Renal pelvis (tissue), 4 donors: Measurements from ENCODE around the gene SEPTIN12. TPM values are rescaled to one million over a fixed set of nuclear protein-coding genes. Genes with fewer than 3 reads are reported as not detected.
"Not testable (repeated sequence)": the region's sequence is repeated elsewhere in the genome, so short reads cannot be mapped to it uniquely, and the experiment has no call there.

Experiments used
- DNase-seq: peaks from one replicate; pipeline ENCODE4 v3.0.0-alpha.2; 2013
- polyA plus RNA-seq, 3 donors: library from polyadenylated mRNA; unstranded; fragments of 120-200 nt; gene quantifications; one replicate each; pipeline ENCODE4 v1.2.1, GENCODE V29; 2013; ENCODE audit not compliant: insufficient read length in 3 of 3

Gene SEPTIN12
- polyA plus RNA-seq, 3 donors: 12.0 TPM; not detected in 2

GRCh38 chr16:4754865-4755264 is 33.3 kb downstream of the SEPTIN12 start:
- DNase-seq: no peak

DNA sequence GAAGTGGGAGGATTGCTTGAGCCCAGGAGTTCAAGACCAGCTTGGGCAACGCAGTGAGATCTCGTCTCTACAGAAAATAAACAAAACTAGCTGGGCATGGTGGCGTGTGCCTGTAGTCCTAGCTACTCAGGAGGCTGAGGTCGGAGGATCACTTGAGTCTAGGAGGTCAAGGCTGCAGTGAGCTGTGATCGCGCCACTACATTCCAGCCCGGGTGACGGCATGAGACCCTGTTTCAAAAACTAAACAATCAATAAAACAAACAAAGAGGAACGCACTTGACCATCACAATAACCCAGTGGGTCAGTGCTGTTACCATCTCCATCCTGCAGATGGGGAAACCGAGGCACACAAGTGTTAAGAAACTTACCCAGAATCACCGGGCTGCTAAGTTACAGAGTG is 34.9 kb downstream of the SEPTIN12 start:
- no peak for DNase-seq

DNA sequence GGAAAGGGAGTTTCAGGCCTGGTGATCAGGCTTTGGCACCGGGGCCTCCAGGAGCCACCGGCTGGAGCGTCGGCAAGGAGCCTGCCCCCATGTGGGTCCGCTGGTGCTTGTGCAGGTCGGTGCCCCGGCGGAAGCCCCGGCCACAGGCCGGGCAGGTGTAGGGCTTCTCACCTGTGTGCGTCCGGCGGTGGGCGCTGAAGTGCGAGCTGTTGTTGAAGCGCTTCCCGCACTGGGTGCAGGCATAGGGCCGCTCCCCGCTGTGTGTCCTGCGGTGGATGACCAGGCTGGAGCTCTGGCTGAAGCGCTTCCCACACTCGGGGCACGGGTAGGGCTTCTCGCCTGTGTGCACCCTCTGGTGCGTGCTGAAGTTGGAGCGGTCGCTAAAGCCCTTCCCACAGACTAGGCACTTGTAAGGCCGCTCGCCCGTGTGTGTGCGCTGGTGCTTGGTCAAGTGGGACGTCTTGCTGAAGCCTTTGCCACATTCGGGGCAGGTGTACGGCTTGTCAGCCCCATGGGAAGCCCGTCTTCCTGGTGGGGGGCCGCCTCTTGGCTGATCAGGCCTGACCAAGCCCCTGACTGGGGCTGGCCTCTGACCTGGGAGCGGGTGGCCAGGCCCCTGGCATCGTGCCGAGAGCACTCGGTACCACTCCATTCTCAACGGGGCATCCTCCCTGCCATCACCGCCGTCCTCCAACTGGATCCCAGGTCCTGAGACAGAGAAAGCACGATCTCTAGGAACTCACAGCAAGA is 35.6 kb downstream of the SEPTIN12 start:
- DNase-seq: no peak

GRCh38 chr16:4750896-4751295 is 37.2 kb downstream of the SEPTIN12 start:
- no peak for DNase-seq

DNA sequence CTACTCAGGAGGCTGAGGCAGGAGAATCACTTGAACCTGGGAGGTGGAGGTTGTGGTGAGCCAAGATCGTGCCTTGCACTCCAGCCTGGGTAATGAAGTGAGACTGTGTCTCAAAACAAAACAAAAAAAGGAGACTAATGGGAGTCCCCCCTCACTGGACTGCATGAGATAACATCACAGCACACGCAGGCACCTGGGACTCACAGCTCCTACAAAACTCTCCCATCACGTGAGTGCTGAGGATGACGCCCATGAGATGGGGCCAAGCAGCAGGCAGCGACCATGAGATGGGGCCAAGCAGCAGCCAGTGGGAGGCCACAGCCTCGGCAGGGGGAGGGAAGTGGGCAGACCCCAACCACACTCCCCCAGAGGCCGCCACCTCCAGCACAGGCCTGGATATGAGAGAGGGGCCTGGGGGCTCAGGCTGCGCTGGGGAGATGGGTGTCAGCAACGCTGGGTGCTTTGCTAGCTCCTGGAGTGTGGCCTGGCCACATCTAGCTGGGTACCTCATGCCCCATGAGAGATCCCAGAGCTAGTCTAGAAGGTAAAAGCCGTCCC is 38.4 kb downstream of the SEPTIN12 start:
- DNase-seq: no peak

GRCh38 chr16:4748682-4749411 is 39.3 kb downstream of the SEPTIN12 start:
- DNase-seq: no peak

DNA sequence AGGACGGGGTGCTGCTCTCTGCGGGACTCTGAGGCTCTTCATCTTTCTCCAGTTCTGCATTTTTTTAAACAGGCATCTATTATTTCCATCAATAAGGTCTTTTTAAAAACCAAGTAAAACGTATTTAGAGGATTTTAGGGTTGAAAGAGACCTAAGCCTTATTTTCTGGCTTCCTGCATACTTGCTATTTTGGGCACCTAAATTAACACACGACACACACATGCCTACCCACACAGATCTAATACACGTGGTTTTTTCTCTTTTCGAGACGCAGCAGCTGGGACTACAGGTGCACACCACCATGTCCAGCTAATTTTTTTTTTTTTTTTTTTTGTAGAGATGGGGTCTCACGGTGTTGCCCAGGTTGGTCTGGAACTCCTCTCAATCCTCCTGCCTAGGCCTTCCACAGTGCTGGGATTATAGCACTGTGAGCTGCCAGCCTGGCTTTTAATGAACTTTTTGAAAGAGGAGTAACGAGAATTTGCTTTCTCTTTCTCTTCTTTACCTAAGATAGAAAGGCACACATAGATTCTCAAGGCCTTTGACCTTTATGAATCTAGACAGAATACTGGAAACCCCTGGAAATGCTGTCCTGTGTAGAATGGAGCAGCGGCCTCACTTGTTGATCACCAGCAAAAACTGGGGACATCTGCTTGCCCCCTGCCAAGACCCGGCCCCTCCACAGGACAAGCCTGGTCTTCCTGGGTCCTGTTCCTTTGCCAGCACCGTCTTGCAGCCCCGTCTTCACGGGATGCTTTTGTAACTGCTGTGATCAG is 40.1 kb downstream of the SEPTIN12 start:
- no peak for DNase-seq

- DNase-seq: no peak
Observed at GRCh38 chr16:4746991-4747574, 41.1 kb downstream of the SEPTIN12 start.

GRCh38 chr16:4746215-4746614 is 41.9 kb downstream of the SEPTIN12 start:
- no peak for DNase-seq

DNA sequence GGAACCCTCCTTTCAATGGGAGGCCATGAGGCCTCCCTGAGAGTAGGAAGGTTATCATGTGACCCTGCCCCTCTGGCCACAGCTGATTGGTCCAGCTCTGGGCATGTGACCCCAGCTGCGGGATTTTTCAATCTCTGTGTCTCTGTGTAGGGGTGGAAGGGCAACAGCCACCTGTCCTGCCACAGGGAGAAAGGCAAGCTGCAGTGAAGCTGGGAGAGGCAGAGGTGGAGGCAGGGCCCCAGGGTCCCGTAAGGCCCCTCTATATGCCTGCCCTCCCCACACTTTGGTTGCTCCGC is 42.9 kb downstream of the SEPTIN12 start:
- no peak for DNase-seq

- DNase-seq: no peak
Observed at GRCh38 chr16:4744555-4745273, 43.4 kb downstream of the SEPTIN12 start.

GRCh38 chr16:4743226-4743878 is 44.8 kb downstream of the SEPTIN12 start:
- no peak for DNase-seq

- DNase-seq: not testable (repeated sequence)
Observed at GRCh38 chr16:4738370-4738769, 49.8 kb downstream of the SEPTIN12 start.

DNA sequence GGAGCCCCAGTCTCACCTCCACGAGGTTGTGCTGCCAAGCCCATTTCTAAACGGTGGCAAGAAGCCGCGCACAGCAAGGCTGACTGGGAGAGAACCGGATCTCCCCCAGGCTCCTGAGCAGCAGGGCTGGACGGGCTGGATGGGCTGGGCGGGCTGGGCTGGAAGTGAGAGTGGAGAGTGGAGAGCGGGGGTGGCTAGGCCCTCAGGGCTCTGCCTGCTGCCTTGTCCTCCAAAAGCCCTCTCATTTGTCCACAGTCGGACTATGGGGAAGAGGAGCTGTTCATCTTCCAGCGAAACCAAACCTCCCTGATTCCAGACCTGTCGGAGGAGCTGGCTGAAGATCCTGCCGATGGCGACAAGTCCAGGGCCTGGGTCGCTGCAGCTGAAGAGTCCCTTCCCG is 50.6 kb downstream of the SEPTIN12 start:
- no peak for DNase-seq

GRCh38 chr16:4736546-4736945 is 51.6 kb downstream of the SEPTIN12 start:
- no peak for DNase-seq

DNA sequence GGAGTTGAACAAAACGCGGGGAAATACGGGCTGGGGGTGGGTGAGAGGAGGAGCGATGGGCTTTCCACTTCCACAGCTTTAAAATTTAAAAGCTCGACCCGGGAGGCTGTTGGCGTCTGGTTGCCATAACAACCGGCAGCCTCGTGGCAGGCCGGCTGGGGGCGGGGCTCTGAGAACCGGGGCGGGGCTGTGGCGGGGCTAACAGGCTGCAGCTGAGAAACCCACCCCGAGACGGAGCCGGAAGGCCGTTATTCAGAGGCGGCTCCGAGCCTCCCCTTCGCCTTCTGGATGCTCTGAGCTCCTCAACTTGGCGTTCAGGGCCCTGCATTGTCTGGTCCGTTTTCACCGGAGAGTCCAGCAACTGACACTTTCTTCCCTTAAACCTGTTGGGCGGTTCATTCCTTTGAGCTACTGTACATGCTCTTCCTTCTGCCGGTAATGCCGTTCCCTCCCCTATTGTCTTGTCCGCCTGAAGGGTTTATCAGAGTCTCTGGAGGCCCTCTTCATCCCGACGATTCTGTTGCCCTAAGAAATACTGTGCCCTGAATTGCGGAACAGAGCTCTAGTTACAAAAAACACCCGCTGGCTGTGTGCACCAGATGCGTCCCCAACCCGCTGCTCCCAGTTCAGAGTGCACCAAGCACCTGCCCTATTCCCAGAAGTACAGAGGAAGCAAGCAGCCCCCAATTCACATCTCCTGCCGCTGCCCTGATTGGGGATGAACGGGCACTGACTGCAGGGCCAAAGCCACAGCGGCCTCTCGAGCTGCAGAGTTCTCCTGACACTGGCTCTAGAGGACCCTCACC is 53.2 kb downstream of the SEPTIN12 start:
- peak; percentile 87 for DNase-seq

GRCh38 chr16:4734063-4734729 is 53.9 kb downstream of the SEPTIN12 start, which contains the start of the genes ANKS3 and DNAAF8:
Gene ANKS3 (minus strand): TSS chr16:4734271. CDS start chr16:4730149, 4,122 bp downstream.
Gene DNAAF8 (plus strand): TSS chr16:4734537. CDS start chr16:4736515, 1,978 bp downstream.
- DNase-seq: peak; percentile 96

DNA sequence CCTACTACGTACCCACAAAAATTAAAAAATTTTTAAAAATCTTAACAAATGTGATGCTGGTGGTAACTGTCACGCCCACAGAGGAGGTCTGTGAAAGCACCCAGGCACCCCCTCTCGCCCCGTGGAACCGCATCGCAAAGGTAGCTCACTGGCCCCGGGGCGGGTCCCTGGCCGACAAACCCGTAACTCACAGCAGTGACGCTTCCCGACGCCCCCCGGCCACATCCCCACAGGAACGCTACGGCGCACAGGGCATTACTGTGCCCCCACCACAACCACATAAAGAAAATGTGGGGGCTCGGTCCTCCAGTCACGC is 54.4 kb downstream of the SEPTIN12 start:
- DNase-seq: peak; percentile 26

DNA sequence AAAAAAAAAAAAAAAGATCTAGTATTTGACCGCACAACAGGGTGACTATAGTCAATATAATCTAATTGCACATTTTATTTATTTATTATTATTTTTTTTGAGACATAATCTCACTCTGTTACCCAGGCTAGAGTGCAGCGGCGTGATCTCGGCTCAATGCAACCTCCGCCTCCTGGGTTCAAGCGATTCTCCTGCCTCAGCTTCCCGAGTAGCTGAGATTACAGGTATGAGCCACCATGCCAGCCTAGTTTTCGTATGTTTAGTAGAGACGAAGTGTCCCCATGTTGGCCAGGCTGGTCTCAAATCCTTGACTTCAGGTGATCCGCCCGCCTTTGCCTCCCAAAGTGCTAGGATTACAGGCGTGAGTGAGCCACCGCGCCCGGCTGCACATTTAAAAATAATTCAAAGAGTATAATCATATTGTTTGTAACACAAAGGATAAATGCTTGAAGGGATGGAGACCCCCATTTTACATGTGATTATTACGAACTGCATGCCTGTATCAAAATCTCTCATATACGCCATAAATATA is 54.9 kb downstream of the SEPTIN12 start:
- DNase-seq: no peak
